Breast epithelium (tissue), 4 donors: Measurements from ENCODE around the gene TYK2. TPM values are rescaled to one million over a fixed set of nuclear protein-coding genes. Genes with fewer than 3 reads are reported as not detected.

ENCODE experiments used
- DNase-seq, 2 donors: peaks; one replicate each; pipeline ENCODE4 v3.0.0-alpha.2; 2019; ENCODE audit warnings: low spot score in 2 of 2
- H3K27ac ChIP-seq, 2 donors: fragments of 200-600 bp; sonication (generic) in 1 of 2; one replicate each; pipeline ENCODE4 v1.5.1; 2016 to 2019; ENCODE audit warnings: mild to moderate bottlenecking in 1 of 2
- H3K27me3 ChIP-seq, 2 donors: fragments of 200-600 bp; sonication (generic) in 1 of 2; one replicate each; pipeline versions ENCODE4 v1.5.1 to v1.6.0; 2017 to 2019; ENCODE audit warnings: control low read depth in 1 of 2, mild to moderate bottlenecking in 1 of 2
- H3K36me3 ChIP-seq: fragments of 200-600 bp; one replicate; pipeline ENCODE4 v1.5.1; 2019
- H3K4me1 ChIP-seq, 2 donors: fragments of 200-600 bp; sonication (generic); one replicate each; pipeline ENCODE4 v1.5.1; 2016 to 2019; ENCODE audit warnings: control low read depth in 1 of 2
- H3K4me3 ChIP-seq, 3 donors: fragments of 200-600 bp; sonication (generic); 1 replicate in 2 of 3; 2 replicates in 1 of 3; pipeline ENCODE4 v1.5.1; 2016 to 2019; ENCODE audit warnings: mild to moderate bottlenecking in 3 of 3, moderate library complexity in 2 of 3
- H3K9me3 ChIP-seq, 2 donors: fragments of 200-600 bp; sonication (generic) in 1 of 2; one replicate each; pipeline ENCODE4 v1.5.1; 2016 to 2019; ENCODE audit warnings: control low read depth in 1 of 2
- CTCF ChIP-seq, 3 donors: fragments of 450-650 bp; IDR thresholded peaks; one replicate each; pipeline ENCODE4 v1.5.1; 2016 to 2017; ENCODE audit warnings: antibody characterized with exemption in 3 of 3, mild to moderate bottlenecking in 3 of 3, moderate library complexity in 3 of 3
- POLR2A ChIP-seq: fragments of 450-650 bp; IDR thresholded peaks from one replicate; pipeline ENCODE4 v1.6.1; 2016; ENCODE audit warnings: antibody characterized with exemption, mild to moderate bottlenecking, moderate library complexity
- POLR2AphosphoS5 ChIP-seq, 3 donors: sonication (generic); formaldehyde crosslinking; IDR thresholded peaks; one replicate each; pipeline ENCODE4 v1.6.1; 2017; ENCODE audit warnings: antibody characterized with exemption in 3 of 3
- intact Hi-C: fragments of 100-400 bp; cut with DNase I; formaldehyde crosslinking; loops from one replicate; pipeline ENCODE4 v1.15.1; 2023; ENCODE audit warnings: low total_unique reads
- total RNA-seq, 3 donors: library from RNA; depleted of rRNA; stranded (reverse); fragments of >200 nt; gene quantifications; one replicate each; pipeline ENCODE4 v1.1.0, GENCODE V29; 2016

TYK2 gene
- total RNA-seq, 3 donors from 2014 or later = 61.6 to 109 (median 104) TPM

GRCh38 chr19:10422046-10422461 is 41.7 kb upstream of the TYK2 start:
- DNase-seq = no peak
- Histone ChIP-seq H3K36me3 (no peaks in the 10 kb centered on the region), H3K27ac (no peak overlapping the region), H3K27me3 (peaks cover 24 to 80% of the 10 kb centered on the region in 2 donors), H3K4me3 (no peak overlapping the region), H3K4me1 (peaks cover 8 to 19% of the 10 kb centered on the region in 2 donors), H3K9me3 (no peaks in the 10 kb centered on the region)
- TF ChIP-seq CTCF (IDR thresholded peaks at IDR 0.05) (no peak), POLR2A (no peak), POLR2AphosphoS5 (IDR thresholded peaks at IDR 0.05) (no peak)
- intact Hi-C loops = no loop called here

GRCh38 chr19:10421240-10422045 is 41.1 kb upstream of the TYK2 start:
- no peak for TF ChIP-seq POLR2A
- TF ChIP-seq POLR2AphosphoS5 (IDR thresholded peaks at IDR 0.05) = no peak
- TF ChIP-seq CTCF (IDR thresholded peaks at IDR 0.05) = no peak
- Histone ChIP-seq H3K4me3 (peak overlapping the region in 1 of 3 donors; percentile 60), H3K27ac (no peak overlapping the region), H3K27me3 (peaks cover 24 to 84% of the 10 kb centered on the region in 2 donors), H3K9me3 (no peaks in the 10 kb centered on the region), H3K36me3 (no peaks in the 10 kb centered on the region), H3K4me1 (peaks cover 8 to 19% of the 10 kb centered on the region in 2 donors)
- no peak for DNase-seq
- intact Hi-C loops = no loop called here

- TF ChIP-seq POLR2A = no peak
- TF ChIP-seq POLR2AphosphoS5 (IDR thresholded peaks at IDR 0.05) = no peak
- TF ChIP-seq CTCF (IDR thresholded peaks at IDR 0.05) = no peak
- intact Hi-C loops = no loop called here
- H3K4me3 ChIP-seq = peak within 1 kb of the TSS in 2 of 3 donors; percentile 28 to 60
- no peaks in the 10 kb centered on the region for H3K36me3 ChIP-seq
- H3K9me3 ChIP-seq = no peaks in the 10 kb centered on the region
- peaks cover 8 to 19% of the 10 kb centered on the region in 2 donors for H3K4me1 ChIP-seq
- no peak for DNase-seq
- peaks cover 24 to 84% of the 10 kb centered on the region in 2 donors for H3K27me3 ChIP-seq
- no peak within 1 kb of the TSS for H3K27ac ChIP-seq
Observed at GRCh38 chr19:10420444-10421239, 40.3 kb upstream of the TYK2 start, which contains the start of gene PDE4A. PDE4A (plus strand) TSS chr19:10420538; CDS start chr19:10420765, 227 bp downstream.

- H3K4me1 ChIP-seq = peaks cover 8 to 19% of the 10 kb centered on the region in 2 donors
- no peak for TF ChIP-seq POLR2A
- TF ChIP-seq CTCF (IDR thresholded peaks at IDR 0.05) = no peak
- TF ChIP-seq POLR2AphosphoS5 (IDR thresholded peaks at IDR 0.05) = no peak
Observed at GRCh38 chr19:10419646-10420443, 39.5 kb upstream of the TYK2 start.

More at GRCh38 chr19:10419646-10420443, 39.5 kb upstream of the TYK2 start:
- no peaks in the 10 kb centered on the region for H3K9me3 ChIP-seq
- no peak for DNase-seq
- H3K4me3 ChIP-seq = peak overlapping the region in 2 of 3 donors; percentile 28 to 60
- peaks cover 24 to 79% of the 10 kb centered on the region in 2 donors for H3K27me3 ChIP-seq
- no peak overlapping the region for H3K27ac ChIP-seq
- intact Hi-C loops = loop anchor here (5.0 kb wide), 1 partner anchor 1873 kb away; no protein-coding TSS in a partner anchor
- H3K36me3 ChIP-seq = no peaks in the 10 kb centered on the region
